ENCODE data around the gene CYP4F22. TPM values are rescaled to one million over a fixed set of nuclear protein-coding genes. Genes with fewer than 3 reads are reported as not detected.

CYP4F22 gene
- total and polyA plus RNA-seq, 12 donors: 0.11 to 0.34 TPM; not detected in 10

- WGBS, 4 donors: 74 to 86% (median 83%) methylated on average over 1 of the region's 1 CpG
- TF ChIP-seq CTCF (IDR thresholded peaks at IDR 0.05) (no peak), POLR2A (IDR thresholded peaks at IDR 0.05) (no peak)
- intact Hi-C loops (cut with DNase I): no loop called here
- no peaks in the 10 kb centered on the region for H3K9me3 ChIP-seq (replicated peaks in 1 of 3)
- DNase-seq: no peak
- no peaks in the 10 kb centered on the region for H3K27me3 ChIP-seq
- no peaks in the 10 kb centered on the region for H3K36me3 ChIP-seq (replicated peaks in 1 of 2)
- H3K4me1 ChIP-seq (replicated peaks in 1 of 2): no peaks in the 10 kb centered on the region
- no peak overlapping the region for H3K4me3 ChIP-seq
- no peak overlapping the region for H3K27ac ChIP-seq
Observed at GRCh38 chr19:15517778-15518177, 9.5 kb downstream of the CYP4F22 start.

- Histone ChIP-seq H3K4me3 (no peak overlapping the region), H3K36me3 (replicated peaks in 1 of 2) (no peaks in the 10 kb centered on the region), H3K27me3 (no peaks in the 10 kb centered on the region), H3K27ac (no peak overlapping the region), H3K4me1 (replicated peaks in 1 of 2) (no peaks in the 10 kb centered on the region), H3K9me3 (replicated peaks in 1 of 3) (no peaks in the 10 kb centered on the region)
- whole genome bisulfite sequencing, 4 donors: 65 to 80% (median 70%) methylated on average over 6 of the region's 6 CpGs
- intact Hi-C loops (cut with DNase I): no loop called here
- no peak for DNase-seq
- no peak for TF ChIP-seq CTCF (IDR thresholded peaks at IDR 0.05)
- no peak for TF ChIP-seq POLR2A (IDR thresholded peaks at IDR 0.05)
Observed at GRCh38 chr19:15519433-15519976, 11.2 kb downstream of the CYP4F22 start.

- WGBS, 4 donors: 47 to 60% (median 57%) methylated on average over 5 of the region's 5 CpGs
- Histone ChIP-seq H3K36me3 (replicated peaks in 1 of 2) (no peaks in the 10 kb centered on the region), H3K4me3 (no peak overlapping the region), H3K9me3 (replicated peaks in 1 of 3) (no peaks in the 10 kb centered on the region), H3K27ac (no peak overlapping the region), H3K27me3 (no peaks in the 10 kb centered on the region), H3K4me1 (replicated peaks in 1 of 2) (no peaks in the 10 kb centered on the region)
- intact Hi-C loops (cut with DNase I): no loop called here
- no peak for DNase-seq
- no peak for TF ChIP-seq CTCF (IDR thresholded peaks at IDR 0.05)
- TF ChIP-seq POLR2A (IDR thresholded peaks at IDR 0.05): no peak
Observed at GRCh38 chr19:15524781-15525180, 16.5 kb downstream of the CYP4F22 start.

GRCh38 chr19:15525291-15525690, 17.0 kb downstream of the CYP4F22 start:
- no peaks in the 10 kb centered on the region for H3K27me3 ChIP-seq
- no peak overlapping the region for H3K27ac ChIP-seq
- intact Hi-C loops (cut with DNase I): no loop called here
- 73 to 84% (median 79%) methylated on average over 13 to 15 of the region's 15 CpGs for WGBS, 4 donors
- no peak for DNase-seq
- H3K4me3 ChIP-seq: no peak overlapping the region
- no peaks in the 10 kb centered on the region for H3K4me1 ChIP-seq (replicated peaks in 1 of 2)
- no peaks in the 10 kb centered on the region for H3K9me3 ChIP-seq (replicated peaks in 1 of 3)
- H3K36me3 ChIP-seq (replicated peaks in 1 of 2): no peaks in the 10 kb centered on the region
- TF ChIP-seq CTCF (IDR thresholded peaks at IDR 0.05) (no peak), POLR2A (IDR thresholded peaks at IDR 0.05) (no peak)
